HepG2 (cell line): ENCODE results near the gene SYT13. TPM values are rescaled to one million over a fixed set of nuclear protein-coding genes. Genes with fewer than 3 reads are reported as not detected.

ENCODE experiments used
- ATAC-seq: fragments of 200-7000 bp; cut with Tn5 transposase; 3 replicates; pipeline ENCODE4 v1.9.1; 2020; ENCODE audit warnings: mild to moderate bottlenecking, moderate library complexity
- BruUV-seq: library from RNA; stranded (reverse); fragments of 400-500 nt; replicated peaks from 2 replicates; lab custom pipeline; 2021; lab: Mats Ljungman, UMichigan
- CTCF ChIA-PET: fragments of 300-600 bp; formaldehyde crosslinking; extraction: SDS; loops from one replicate; lab custom pipeline; 2021; ENCODE audit warnings: low total read pairs, inconsistent platforms, low intra/inter-chr PET ratio; lab: Yijun Ruan, JAX
- POLR2A ChIA-PET: fragments of 350-600 bp; sonication (Branson Sonifier 250); formaldehyde crosslinking; loops from one replicate; lab custom pipeline; 2020; ENCODE audit warnings: antibody characterized with exemption, inconsistent platforms; lab: Yijun Ruan, JAX
- DNase-seq: peaks from one replicate; pipeline ENCODE4 v3.0.0-alpha.2; 2015; ENCODE audit warnings: low spot score
- FAIRE-seq: peaks from 3 replicates; lab custom pipeline; 2011; peaks lifted over from hg19 to GRCh38; lab: Jason Lieb, UNC
- H2AFZ ChIP-seq: one replicate; pipeline ENCODE4 v1.6.1; 2011; ENCODE audit warnings: low read length, inconsistent platforms
- H3K27ac ChIP-seq: fragments of 300-600 bp; 3 replicates; pipeline ENCODE4 v1.8.0; 2011; ENCODE audit warnings: mixed run types, mild to moderate bottlenecking, mixed read lengths, low read length, inconsistent platforms; ENCODE audit not compliant: insufficient read depth; ENCODE audit errors: extremely low read length
- H3K27me3 ChIP-seq, 2 experiments: fragments of 200-600 bp in 1 of 2; 2 replicates in 1 of 2; 3 replicates in 1 of 2; pipeline versions ENCODE4 v1.6.0 to v1.8.0; 2011; ENCODE audit warnings: low read length in 2 of 2, mild to moderate bottlenecking in 2 of 2, moderate library complexity in 2 of 2, inconsistent platforms in 1 of 2; ENCODE audit not compliant: insufficient read depth in 2 of 2, control insufficient read depth in 1 of 2
- H3K36me3 ChIP-seq, 2 experiments: fragments of 200-600 bp in 1 of 2; replicated peaks in 1 of 2; 2 replicates in 1 of 2; 3 replicates in 1 of 2; pipeline versions ENCODE4 v1.5.1 to v1.8.0; 2011; ENCODE audit warnings: low read length in 2 of 2, inconsistent platforms in 1 of 2; ENCODE audit not compliant: insufficient read depth in 2 of 2, control insufficient read depth in 1 of 2
- H3K4me1 ChIP-seq: 2 replicates; pipeline ENCODE4 v1.5.1; 2012; ENCODE audit warnings: low read length, inconsistent platforms; ENCODE audit not compliant: insufficient read depth
- H3K4me2 ChIP-seq: 2 replicates; pipeline ENCODE4 v1.6.0; 2011; ENCODE audit warnings: low read depth, low read length, inconsistent platforms
- H3K4me3 ChIP-seq, 3 experiments: fragments of 200-600 bp in 1 of 3; sonication (generic), shearing (Covaris generic) in 1 of 3; replicated peaks in 1 of 3; 2 replicates each; pipeline ENCODE4 v1.5.1; 2011 to 2016; ENCODE audit warnings: low read length in 3 of 3, inconsistent platforms in 2 of 3, low read depth in 2 of 3, mild to moderate bottlenecking in 2 of 3, control low read depth in 1 of 3, mixed read lengths in 1 of 3; ENCODE audit not compliant: insufficient read depth in 1 of 3
- H3K79me2 ChIP-seq: one replicate; pipeline ENCODE4 v1.6.1; 2011; ENCODE audit warnings: low read length, inconsistent platforms; ENCODE audit not compliant: insufficient read depth
- H3K9ac ChIP-seq: 2 replicates; pipeline ENCODE4 v1.6.0; 2011; ENCODE audit warnings: mild to moderate bottlenecking, low read depth, low read length, inconsistent platforms; ENCODE audit not compliant: insufficient read depth
- H3K9me3 ChIP-seq: 2 replicates; pipeline ENCODE4 v1.5.1; 2012; ENCODE audit warnings: mild to moderate bottlenecking, low read length
- H4K20me1 ChIP-seq: 2 replicates; pipeline ENCODE4 v1.6.0; 2011; ENCODE audit warnings: inconsistent platforms, mild to moderate bottlenecking, low read length, moderate library complexity; ENCODE audit not compliant: insufficient read depth
- ATM ChIP-seq: fragments of 450-650 bp; IDR thresholded peaks from 2 replicates; pipeline ENCODE4 v1.7.1; 2017; ENCODE audit warnings: mild to moderate bottlenecking, borderline replicate concordance
- MBNL3 ChIP-seq: fragments of 250-450 bp; sonication (Bioruptor Pico); conservative IDR thresholded peaks from 2 replicates; pipeline ENCODE4 v1.8.0; 2022; ENCODE audit warnings: mild to moderate bottlenecking, inconsistent platforms
- NFE2L2 ChIP-seq: fragments of 150-350 bp; IDR thresholded peaks from 2 replicates; pipeline ENCODE4 v1.6.1; 2014; ENCODE audit warnings: low read length
- PHF8 ChIP-seq: sonication (generic); formaldehyde crosslinking; IDR thresholded peaks from 2 replicates; pipeline ENCODE4 v1.5.0; 2020; ENCODE audit warnings: missing genetic modification reagents
- PITX1 ChIP-seq: sonication (generic); formaldehyde crosslinking; IDR thresholded peaks from 2 replicates; pipeline ENCODE4 v1.5.1; 2020; ENCODE audit warnings: mild to moderate bottlenecking, missing genetic modification reagents
- SP2 ChIP-seq: sonication (generic); formaldehyde crosslinking; IDR thresholded peaks from 2 replicates; pipeline ENCODE4 v1.5.1; 2020; ENCODE audit warnings: mild to moderate bottlenecking, missing genetic modification reagents
- ZBTB42 ChIP-seq: sonication (generic); formaldehyde crosslinking; IDR thresholded peaks from 2 replicates; pipeline ENCODE4 v1.5.0; 2020; ENCODE audit warnings: mild to moderate bottlenecking, missing genetic modification reagents
- ZNF550 ChIP-seq: sonication (generic); formaldehyde crosslinking; IDR thresholded peaks from 2 replicates; pipeline ENCODE4 v1.4.0; 2020; ENCODE audit warnings: mild to moderate bottlenecking, missing genetic modification reagents, borderline replicate concordance
- WGBS: methylation state at CpG from one replicate; pipeline ENCODE4 v1.1.6; 2017; ENCODE audit warnings: low lambda C conversion rate; 5-methylcytosine and 5-hydroxymethylcytosine counted together
- in situ Hi-C: cut with HindIII; loops from 2 replicates; pipeline ENCODE4 v1.10.0; 2017; ENCODE audit warnings: low pct_unique_long_range_greater_than_20kb; ENCODE audit not compliant: extremely low pct_ligation_motif_present
- intact Hi-C: fragments of 100-400 bp; cut with micrococcal nuclease; formaldehyde crosslinking; loops from one replicate; pipeline ENCODE4 v1.10.0; 2022; ENCODE audit not compliant: unreplicated experiment
- polyA plus RNA-seq, 8 experiments: library from polyadenylated mRNA; depleted of rRNA in 3 of 8; stranded (reverse) in 7 of 8; unstranded in 1 of 8; fragments of >200 nt; fragmentation: Illumina TruSeq in 4 of 8; extraction: Trizol in 4 of 8; gene quantifications; 2 replicates each; pipeline versions ENCODE4 v1.2.1 to v1.2.3, GENCODE V29; 2011 to 2016; ENCODE audit warnings: low read depth in 4 of 8, missing spikeins in 1 of 8, mixed read lengths in 1 of 8; ENCODE audit not compliant: insufficient read depth in 1 of 8
- total RNA-seq, 5 experiments: library from RNA; depleted of rRNA; stranded (reverse); fragments of >200 nt; fragmentation: Illumina TruSeq; extraction: Trizol; gene quantifications; 2 replicates each; pipeline ENCODE4 v1.2.3, GENCODE V29; 2016; ENCODE audit warnings: low read depth in 1 of 5
- TF ChIP-seq, protein P1 (sequence below): IDR thresholded peaks from 2 replicates; pipeline ENCODE4 v1.6.1; 2016
- TF ChIP-seq, protein P2 (sequence below): sonication (generic); formaldehyde crosslinking; IDR thresholded peaks from 2 replicates; pipeline ENCODE4 v1.4.0; 2020; ENCODE audit warnings: missing genetic modification reagents

SYT13 gene
- total and polyA plus RNA-seq, 2 of the 13 experiments (the other 11 are each of a cell fraction or from before 2014, with no cell fraction given), result 0.02 to 0.13 TPM

DNA sequence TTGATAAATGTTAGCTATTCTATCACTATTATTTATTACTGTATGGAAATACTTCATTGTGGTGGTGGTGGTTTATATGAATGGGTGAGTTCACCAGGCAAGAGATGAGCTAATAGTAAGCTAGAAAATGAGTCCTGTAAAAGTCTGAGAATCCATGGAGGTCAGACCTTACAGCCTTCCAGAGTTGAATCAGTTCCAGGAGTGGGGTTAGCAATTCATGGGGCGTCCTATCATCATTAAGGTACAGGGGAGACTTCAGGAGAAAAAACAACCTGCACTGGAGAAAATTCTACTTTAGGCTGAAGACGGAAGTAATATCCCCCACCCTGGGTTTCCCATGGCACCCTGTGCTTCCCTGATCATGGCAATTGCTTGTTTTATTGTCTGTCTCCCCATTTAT lies 6.5 kb downstream of the SYT13 start:
- Histone ChIP-seq H3K9ac (no peak overlapping the region), H3K27me3 (peaks cover under 1 to 10% of the 10 kb centered on the region in 2 experiments; a peak in 4 of 5 replicates), H2AFZ (no peak overlapping the region), H3K4me3 (no peak overlapping the region), H3K27ac (no peak overlapping the region), H3K4me2 (no peak overlapping the region), H3K79me2 (no peaks in the 10 kb centered on the region), H3K9me3 (0 out of 2 replicates have a peak, but pooled peaks cover 7% of the 10 kb centered on the region), H3K36me3 (no peaks in the 10 kb centered on the region), H4K20me1 (no peaks in the 10 kb centered on the region), H3K4me1 (no peaks in the 10 kb centered on the region)
- no peak for ATAC-seq
- BruUV-seq, result no TSS peak
- ChIA-PET CTCF (no interaction called here), POLR2A (no interaction called here)
- intact Hi-C loops (no loop called here), in situ Hi-C loops (no loop called here)
- DNase-seq, result no peak
- 13% methylated on average over 2 of the region's 2 CpGs for WGBS
- TF ChIP-seq ATM (no peak), SP2 (CRISPR knock-in tag) (no peak), ZBTB42 (CRISPR knock-in tag) (no peak), NFE2L2 (no peak)
- TF ChIP-seq, protein P1, sequence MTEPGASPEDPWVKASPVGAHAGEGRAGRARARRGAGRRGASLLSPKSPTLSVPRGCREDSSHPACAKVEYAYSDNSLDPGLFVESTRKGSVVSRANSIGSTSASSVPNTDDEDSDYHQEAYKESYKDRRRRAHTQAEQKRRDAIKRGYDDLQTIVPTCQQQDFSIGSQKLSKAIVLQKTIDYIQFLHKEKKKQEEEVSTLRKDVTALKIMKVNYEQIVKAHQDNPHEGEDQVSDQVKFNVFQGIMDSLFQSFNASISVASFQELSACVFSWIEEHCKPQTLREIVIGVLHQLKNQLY (CRISPR knock-in tag), result no peak
- TF ChIP-seq, protein P2, sequence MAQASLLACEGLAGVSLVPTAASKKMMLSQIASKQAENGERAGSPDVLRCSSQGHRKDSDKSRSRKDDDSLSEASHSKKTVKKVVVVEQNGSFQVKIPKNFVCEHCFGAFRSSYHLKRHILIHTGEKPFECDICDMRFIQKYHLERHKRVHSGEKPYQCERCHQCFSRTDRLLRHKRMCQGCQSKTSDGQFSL, result no peak
- FAIRE-seq, result no peak

DNA sequence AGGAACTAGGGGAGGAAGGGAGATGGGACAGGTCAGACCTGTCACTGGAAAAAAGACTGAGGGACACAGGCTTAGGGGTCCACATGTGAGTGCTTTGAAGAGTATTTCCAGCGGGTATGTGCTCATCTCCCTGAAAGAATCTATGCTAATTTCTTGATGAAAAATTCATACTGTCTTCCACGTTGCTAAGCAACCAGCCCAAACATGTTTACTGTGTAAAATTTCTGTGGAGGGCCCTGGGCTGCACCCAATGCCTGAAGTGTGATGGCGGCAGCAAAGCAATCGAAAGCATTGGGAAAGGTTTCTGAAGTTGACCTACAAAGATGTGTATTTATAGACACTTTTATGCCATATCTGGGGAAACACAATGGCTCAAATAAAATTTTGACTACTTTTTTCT lies 7.4 kb downstream of the SYT13 start:
- Histone ChIP-seq H3K27me3 (peaks cover 0 to 8% of the 10 kb centered on the region in 2 experiments; a peak in 3 of 5 replicates), H3K9ac (no peak overlapping the region), H3K27ac (no peak overlapping the region), H2AFZ (no peak overlapping the region), H3K4me2 (no peak overlapping the region), H3K9me3 (0 out of 2 replicates have a peak, but pooled peaks cover 7% of the 10 kb centered on the region), H3K36me3 (no peaks in the 10 kb centered on the region), H3K4me3 (no peak overlapping the region), H3K79me2 (no peaks in the 10 kb centered on the region), H3K4me1 (no peaks in the 10 kb centered on the region), H4K20me1 (no peaks in the 10 kb centered on the region)
- DNase-seq (no peak), FAIRE-seq (no peak), ATAC-seq (no peak)
- in situ Hi-C loops, result no loop called here
- CTCF ChIA-PET, result no interaction called here
- 4% methylated on average over 4 of the region's 4 CpGs for WGBS
- TF ChIP-seq ZNF550 (CRISPR knock-in tag) (no peak), PHF8 (CRISPR knock-in tag) (no peak), PITX1 (CRISPR knock-in tag) (no peak), MBNL3 (CRISPR knock-in tag) (no peak)
- no TSS peak for BruUV-seq
- POLR2A ChIA-PET, result no interaction called here
- intact Hi-C loops, result no loop called here
